IMR-90 (cell line): ENCODE measurements around the gene PRKCH. TPM values are rescaled to one million over a fixed set of nuclear protein-coding genes. Genes with fewer than 3 reads are reported as not detected.

ENCODE experiments used
- ATAC-seq: fragments of 200-7000 bp; cut with Tn5 transposase; 2 replicates; pipeline ENCODE4 v1.9.1; 2020; ENCODE audit warnings: low read depth, mild to moderate bottlenecking, moderate library complexity
- BruUV-seq: library from RNA; stranded (reverse); fragments of 400-500 nt; replicated peaks from 2 replicates; lab custom pipeline; 2021; lab: Mats Ljungman, UMichigan
- CTCF ChIA-PET: fragments of 300-600 bp; formaldehyde crosslinking; extraction: SDS; loops from one replicate; lab custom pipeline; 2021; ENCODE audit warnings: antibody characterized with exemption; lab: Yijun Ruan, JAX
- POLR2A ChIA-PET: fragments of 300-600 bp; sonication (Branson Sonifier 250); formaldehyde crosslinking; loops from one replicate; lab custom pipeline; 2022; ENCODE audit warnings: antibody characterized with exemption; ENCODE audit not compliant: unreplicated experiment; lab: Charles Lee
- DNase-seq: peaks from one replicate; pipeline ENCODE4 v3.0.0; 2013
- H2AFZ ChIP-seq: replicated peaks from 2 replicates; pipeline ENCODE3; 2013; ENCODE audit warnings: low read length, mild to moderate bottlenecking; ENCODE audit not compliant: poor library complexity
- H2AK5ac ChIP-seq: 2 replicates; pipeline ENCODE4 v1.6.1; 2013; ENCODE audit warnings: low read depth, low read length, inconsistent platforms
- H2AK9ac ChIP-seq: replicated peaks from 2 replicates; pipeline ENCODE3; 2013; ENCODE audit warnings: mild to moderate bottlenecking, low read depth, low read length, moderate library complexity; ENCODE audit not compliant: poor library complexity
- H2BK120ac ChIP-seq: 2 replicates; pipeline ENCODE4 v1.6.1; 2013; ENCODE audit warnings: low read depth, low read length, inconsistent platforms
- H2BK15ac ChIP-seq: 3 replicates; pipeline ENCODE4 v1.6.1; 2013; ENCODE audit warnings: low read depth, low read length, inconsistent platforms
- H2BK20ac ChIP-seq: 2 replicates; pipeline ENCODE4 v1.6.1; 2013; ENCODE audit warnings: low read depth, mild to moderate bottlenecking, inconsistent platforms, low read length, moderate library complexity
- H2BK5ac ChIP-seq: 2 replicates; pipeline ENCODE4 v1.6.1; 2013; ENCODE audit warnings: mild to moderate bottlenecking, low read depth, low read length, inconsistent platforms; ENCODE audit not compliant: poor library complexity, severe bottlenecking
- H3K14ac ChIP-seq: replicated peaks from 2 replicates; pipeline ENCODE4 v1.6.1; 2013; ENCODE audit warnings: low read depth, low read length, inconsistent platforms
- H3K18ac ChIP-seq: 2 replicates; pipeline ENCODE4 v1.6.1; 2013; ENCODE audit warnings: low read depth, low read length, control low read depth
- H3K23ac ChIP-seq: 2 replicates; pipeline ENCODE4 v1.6.1; 2013; ENCODE audit warnings: low read depth, low read length, inconsistent platforms
- H3K27ac ChIP-seq: 2 replicates; pipeline ENCODE4 v1.5.1; 2013; ENCODE audit warnings: mild to moderate bottlenecking, control low read depth, low read length; ENCODE audit not compliant: insufficient read depth
- H3K27me3 ChIP-seq: 2 replicates; pipeline ENCODE4 v1.6.1; 2013; ENCODE audit warnings: low read length; ENCODE audit not compliant: control insufficient read depth, insufficient read depth
- H3K36me3 ChIP-seq: 2 replicates; pipeline ENCODE4 v1.6.1; 2013; ENCODE audit warnings: low read length, mixed read lengths; ENCODE audit not compliant: control insufficient read depth, insufficient read depth
- H3K4ac ChIP-seq: 2 replicates; pipeline ENCODE4 v1.6.1; 2013; ENCODE audit warnings: low read depth, low read length, inconsistent platforms
- H3K4me1 ChIP-seq: 2 replicates; pipeline ENCODE4 v1.6.1; 2013; ENCODE audit warnings: low read length, mixed read lengths; ENCODE audit not compliant: control insufficient read depth, insufficient read depth
- H3K4me2 ChIP-seq: 2 replicates; pipeline ENCODE4 v1.6.1; 2013; ENCODE audit warnings: low read depth, mild to moderate bottlenecking, control low read depth, low read length, moderate library complexity
- H3K4me3 ChIP-seq: 2 replicates; pipeline ENCODE4 v1.5.1; 2013; ENCODE audit warnings: low read depth, mild to moderate bottlenecking, control low read depth, low read length, moderate library complexity; ENCODE audit not compliant: insufficient read depth
- H3K56ac ChIP-seq: 2 replicates; pipeline ENCODE4 v1.6.1; 2013; ENCODE audit warnings: low read length, inconsistent platforms; ENCODE audit not compliant: insufficient read depth; ENCODE audit errors: extremely low read depth
- H3K79me1 ChIP-seq, 2 experiments: 2 replicates each; pipeline ENCODE4 v1.6.1; 2013; ENCODE audit warnings: low read length in 2 of 2, inconsistent platforms in 1 of 2, low read depth in 1 of 2
- H3K9ac ChIP-seq: 2 replicates; pipeline ENCODE4 v1.6.1; 2013; ENCODE audit warnings: low read depth, low read length, control low read depth
- H3K9me1 ChIP-seq: 2 replicates; pipeline ENCODE4 v1.6.1; 2013; ENCODE audit warnings: low read length, inconsistent platforms; ENCODE audit not compliant: insufficient read depth
- H3K9me3 ChIP-seq: 2 replicates; pipeline ENCODE4 v1.6.1; 2013; ENCODE audit warnings: low read length; ENCODE audit not compliant: control insufficient read depth, insufficient read depth
- H4K20me1 ChIP-seq: 2 replicates; pipeline ENCODE4 v1.6.1; 2013; ENCODE audit warnings: low read length, inconsistent platforms; ENCODE audit not compliant: insufficient read depth
- H4K5ac ChIP-seq: 2 replicates; pipeline ENCODE4 v1.6.1; 2013; ENCODE audit warnings: mild to moderate bottlenecking, low read depth, low read length, control low read depth
- H4K8ac ChIP-seq, 2 experiments: 2 replicates each; pipeline ENCODE4 v1.6.1; 2013; ENCODE audit warnings: low read depth in 2 of 2, low read length in 2 of 2, control low read depth in 1 of 2, inconsistent platforms in 1 of 2
- H4K91ac ChIP-seq: 2 replicates; pipeline ENCODE4 v1.6.1; 2013; ENCODE audit warnings: low read depth, low read length, inconsistent platforms; ENCODE audit not compliant: insufficient read depth
- BHLHE40 ChIP-seq: fragments of 150-350 bp; IDR thresholded peaks from 2 replicates; pipeline ENCODE4 v1.6.1; 2016; ENCODE audit warnings: mild to moderate bottlenecking, low read depth, low read length
- CEBPB ChIP-seq: IDR thresholded peaks from 2 replicates; pipeline ENCODE4 v1.6.1; 2012; ENCODE audit warnings: low read depth, low read length, improper control_type of control experiment
- CHD1 ChIP-seq: IDR thresholded peaks from 2 replicates; pipeline ENCODE4 v1.6.1; 2012; ENCODE audit warnings: low read depth, low read length, improper control_type of control experiment
- CTCF ChIP-seq: conservative IDR thresholded peaks from 2 replicates; pipeline ENCODE4 v1.5.1; 2012; ENCODE audit warnings: mild to moderate bottlenecking, low read depth, low read length, improper control_type of control experiment
- ELK1 ChIP-seq: fragments of 150-350 bp; IDR thresholded peaks from 2 replicates; pipeline ENCODE4 v1.6.1; 2016; ENCODE audit warnings: low read depth, mild to moderate bottlenecking, low read length, moderate library complexity, borderline replicate concordance
- FOS ChIP-seq: fragments of 150-350 bp; IDR thresholded peaks from 2 replicates; pipeline ENCODE4 v1.6.1; 2016; ENCODE audit warnings: low read depth, low read length
- MAFK ChIP-seq: IDR thresholded peaks from 2 replicates; pipeline ENCODE4 v1.6.1; 2012; ENCODE audit warnings: low read depth, low read length, improper control_type of control experiment
- MAZ ChIP-seq: IDR thresholded peaks from 2 replicates; pipeline ENCODE4 v1.6.1; 2012; ENCODE audit warnings: low read depth, mild to moderate bottlenecking, low read length, improper control_type of control experiment, moderate library complexity, borderline replicate concordance
- NFE2L2 ChIP-seq: fragments of 150-350 bp; IDR thresholded peaks from 2 replicates; pipeline ENCODE4 v1.6.1; 2016; ENCODE audit warnings: low read depth, mild to moderate bottlenecking, low read length
- POLR2A ChIP-seq: IDR thresholded peaks from 2 replicates; pipeline ENCODE4 v1.6.1; 2012; ENCODE audit warnings: mild to moderate bottlenecking, low read depth, low read length
- RAD21 ChIP-seq: IDR thresholded peaks from 2 replicates; pipeline ENCODE4 v1.6.1; 2012; ENCODE audit warnings: low read length, improper control_type of control experiment
- RCOR1 ChIP-seq: IDR thresholded peaks from 2 replicates; pipeline ENCODE4 v1.6.1; 2012; ENCODE audit warnings: mild to moderate bottlenecking, low read length, improper control_type of control experiment; ENCODE audit not compliant: insufficient replicate concordance
- RFX5 ChIP-seq: IDR thresholded peaks from 2 replicates; pipeline ENCODE4 v1.8.0; 2012; ENCODE audit warnings: low read depth, mild to moderate bottlenecking, low read length, moderate library complexity
- SMC3 ChIP-seq: fragments of 150-350 bp; IDR thresholded peaks from 2 replicates; pipeline ENCODE4 v1.6.1; 2016; ENCODE audit warnings: low read depth, mild to moderate bottlenecking, antibody characterized with exemption, low read length, moderate library complexity
- USF2 ChIP-seq: fragments of 150-350 bp; IDR thresholded peaks from 2 replicates; pipeline ENCODE4 v1.6.1; 2017; ENCODE audit warnings: mild to moderate bottlenecking, antibody characterized with exemption, low read length, low read depth
- WGBS, 2 experiments: methylation state at CpG; one replicate each; pipeline versions ENCODE4 v1.1.5 to v1.1.7; 2013; ENCODE audit warnings: missing lambda C conversion rate in 2 of 2; ENCODE audit not compliant: insufficient read length in 1 of 2; ENCODE audit errors: extremely low coverage in 2 of 2; 5-methylcytosine and 5-hydroxymethylcytosine counted together
- dilution Hi-C: fragments of 300-500 bp; cut with HindIII; formaldehyde crosslinking; loops from one replicate; pipeline ENCODE4 v1.14.3; 2018; ENCODE audit warnings: low sequenced_read_pairs; ENCODE audit not compliant: unreplicated experiment
- in situ Hi-C: fragments of 300-500 bp; cut with MboI; formaldehyde crosslinking; loops from 3 replicates; pipeline ENCODE4 v1.14.3; 2019; ENCODE audit warnings: low sequenced_read_pairs, inconsistent platforms, mixed read lengths
- intact Hi-C: fragments of 100-400 bp; cut with micrococcal nuclease; formaldehyde crosslinking; loops from 2 replicates; pipeline ENCODE4 v1.10.0; 2022
- polyA plus RNA-seq, 3 experiments: library from polyadenylated mRNA; depleted of rRNA; stranded (reverse); fragments of >200 nt; gene quantifications; 2 replicates each; pipeline ENCODE4 v1.2.3, GENCODE V29; 2012; ENCODE audit warnings: low replicate concordance in 1 of 3
- total RNA-seq: library from RNA; depleted of rRNA; stranded (reverse); fragments of >200 nt; gene quantifications from 2 replicates; pipeline ENCODE4 v1.2.3, GENCODE V29; 2012

Gene PRKCH
- total and polyA plus RNA-seq, 2 of the 4 experiments (the other 2 are of a cell fraction): 1.6 to 2.3 TPM

GRCh38 chr14:61531465-61532122 is 210.2 kb downstream of the PRKCH start:
- no TSS peak for BruUV-seq
- Histone ChIP-seq H3K4me1 (peaks cover 36% of the 10 kb centered on the region), H2AK5ac (peak overlapping the region; percentile 37; the same call in 1 of the 2 replicates), H3K9me1 (peaks cover 23% of the 10 kb centered on the region), H3K14ac (peak overlapping the region; percentile 43; the same call in 1 of the 2 replicates), H3K9ac (no peak overlapping the region), H3K18ac (peak overlapping the region; percentile 16; the same call in 1 of the 2 replicates), H3K4me2 (no peak overlapping the region), H3K36me3 (no peaks in the 10 kb centered on the region), H2BK5ac (peak overlapping the region; percentile 29), H2AFZ (no peak overlapping the region), H4K8ac (no peak overlapping the region), H4K91ac (no peak overlapping the region; the same call in 1 of the 2 replicates), H3K27ac (no peak overlapping the region), H2BK20ac (no peak overlapping the region), H3K9me3 (no peaks in the 10 kb centered on the region), H4K20me1 (no peaks in the 10 kb centered on the region), H2BK15ac (no peak overlapping the region), H3K4ac (no peak overlapping the region), H3K4me3 (no peak overlapping the region), H2AK9ac (no peak overlapping the region), H3K27me3 (no peaks in the 10 kb centered on the region), H3K23ac (no peak overlapping the region), H3K79me1 (peaks cover 9% of the 10 kb centered on the region in 2 experiments; a peak in 3 of 4 replicates), H3K56ac (no peak overlapping the region), H2BK120ac (peak overlapping the region; percentile 31; the same call in 1 of the 2 replicates), H4K5ac (no peak overlapping the region)
- intact Hi-C loops: no loop called here
- ATAC-seq: no peak
- peak; percentile 19 for DNase-seq
- ChIA-PET CTCF (interaction anchor here (0.8 kb wide), 1 partner anchor 14 kb away, joined by 3 read pairs; no protein-coding TSS in a partner anchor), POLR2A (no interaction called here)
- in situ Hi-C loops: no loop called here
- WGBS, 2 experiments: 40% methylated on average over 1 of the region's 5 CpGs; no CpG with 5 or more reads in 1 of the 2 experiments
- dilution Hi-C loops: no loop called here
- TF ChIP-seq SMC3: no peak
- TF ChIP-seq RFX5: no peak
- TF ChIP-seq RAD21: no peak
- no peak for TF ChIP-seq MAZ
- TF ChIP-seq USF2: no peak
- TF ChIP-seq RCOR1: no peak
- TF ChIP-seq CHD1: no peak
- TF ChIP-seq FOS: no peak
- TF ChIP-seq MAFK: no peak
- TF ChIP-seq ELK1: no peak
- no peak for TF ChIP-seq CEBPB
- TF ChIP-seq POLR2A: no peak
- no peak for TF ChIP-seq CTCF
- no peak for TF ChIP-seq BHLHE40
- no peak for TF ChIP-seq NFE2L2
